GM23338 (cell line): ENCODE results near the gene AGPAT3.

Experiments
- CTCF ChIP-seq, 2 experiments: fragments of 200-600 bp in 1 of 2; sonication (generic) in 1 of 2; conservative IDR thresholded peaks; 2 replicates each; pipeline versions ENCODE4 v1.5.1 to v1.6.1; 2016 to 2017; ENCODE audit warnings: antibody characterized with exemption in 2 of 2, low read depth in 2 of 2, mild to moderate bottlenecking in 2 of 2, moderate library complexity in 1 of 2
- EZH2 ChIP-seq: fragments of 200-600 bp; sonication (generic); IDR thresholded peaks from one replicate; pipeline ENCODE4 v1.8.0; 2017; ENCODE audit warnings: antibody characterized with exemption, mild to moderate bottlenecking, low read depth; ENCODE audit not compliant: unreplicated experiment
- JUNB ChIP-seq: IDR thresholded peaks from one replicate; pipeline ENCODE4 v1.6.1; 2016; ENCODE audit warnings: antibody characterized with exemption; ENCODE audit not compliant: unreplicated experiment

DNA sequence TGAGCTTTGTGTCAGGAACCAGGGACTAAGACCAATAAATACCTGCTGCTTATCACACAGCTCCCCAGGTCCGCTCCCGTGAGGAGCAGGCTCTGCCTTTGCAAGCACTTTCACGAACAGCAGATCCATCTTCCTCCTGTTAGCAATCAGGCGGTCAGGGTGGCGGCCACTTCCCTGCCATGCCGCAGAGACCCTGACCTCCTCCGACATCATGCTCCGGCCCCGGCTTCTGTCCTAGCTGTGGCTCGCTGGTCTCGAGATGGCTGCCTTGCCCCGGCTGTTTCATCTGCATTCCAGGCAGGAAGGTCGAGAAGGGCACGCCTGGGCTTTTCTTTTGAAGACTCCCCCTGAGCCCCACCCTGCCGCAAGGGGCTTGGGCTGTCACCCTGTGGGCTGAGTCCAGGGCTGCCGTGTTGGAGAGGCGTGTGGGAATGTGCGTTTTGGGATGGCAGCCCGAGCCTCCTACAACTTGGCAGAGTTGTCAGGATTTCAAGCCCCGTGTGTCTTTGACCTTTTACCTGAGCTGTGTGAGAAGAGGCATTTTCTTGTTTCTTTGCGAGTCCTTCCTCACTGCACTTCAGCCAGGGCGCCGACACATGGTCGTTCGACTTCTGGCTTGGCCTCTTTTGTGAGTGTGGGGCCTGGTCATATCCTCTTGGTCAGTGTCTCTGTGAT lies 59.5 kb downstream of the AGPAT3 start:
- TF ChIP-seq CTCF (conservative IDR thresholded peaks at IDR 0.05; ENCODE audit: low read depth in 2 of 2), result no peak
- no peak for TF ChIP-seq EZH2
- no peak for TF ChIP-seq JUNB
